Activated naive CD8-positive, alpha-beta T cell treated with anti-CD3 and anti-CD28 coated beads for 36 hours (primary cell): ENCODE measurements around the gene CIAO3. TPM values are rescaled to one million over a fixed set of nuclear protein-coding genes. Genes with fewer than 3 reads are reported as not detected.

Source experiments
- DNase-seq: peaks from one replicate; pipeline ENCODE4 v3.0.0; 2021
- H3K27ac Mint-ChIP-seq: one replicate; pipeline ENCODE4 v1.8.0; 2022; ENCODE audit warnings: mild to moderate bottlenecking, moderate library complexity, mixed read lengths
- H3K27me3 Mint-ChIP-seq: one replicate; pipeline ENCODE4 v1.8.0; 2022; ENCODE audit warnings: mild to moderate bottlenecking, mixed read lengths
- H3K36me3 Mint-ChIP-seq: one replicate; pipeline ENCODE4 v1.8.0; 2021; ENCODE audit warnings: mild to moderate bottlenecking, mixed read lengths
- H3K4me1 Mint-ChIP-seq: one replicate; pipeline ENCODE4 v1.8.0; 2021; ENCODE audit warnings: mixed read lengths
- H3K4me3 Mint-ChIP-seq: one replicate; pipeline ENCODE4 v1.8.0; 2022; ENCODE audit warnings: mild to moderate bottlenecking, moderate library complexity, mixed read lengths
- H3K9me3 Mint-ChIP-seq: one replicate; pipeline ENCODE4 v1.8.0; 2022; ENCODE audit warnings: mixed read lengths
- total RNA-seq, 2 experiments: library from RNA; stranded (reverse); gene quantifications; one replicate each; pipeline ENCODE4 v1.2.3, GENCODE V29; 2021

The CIAO3 gene
- total RNA-seq, 2 experiments from 2014 or later, result 18.3 to 19.8 TPM

DNA sequence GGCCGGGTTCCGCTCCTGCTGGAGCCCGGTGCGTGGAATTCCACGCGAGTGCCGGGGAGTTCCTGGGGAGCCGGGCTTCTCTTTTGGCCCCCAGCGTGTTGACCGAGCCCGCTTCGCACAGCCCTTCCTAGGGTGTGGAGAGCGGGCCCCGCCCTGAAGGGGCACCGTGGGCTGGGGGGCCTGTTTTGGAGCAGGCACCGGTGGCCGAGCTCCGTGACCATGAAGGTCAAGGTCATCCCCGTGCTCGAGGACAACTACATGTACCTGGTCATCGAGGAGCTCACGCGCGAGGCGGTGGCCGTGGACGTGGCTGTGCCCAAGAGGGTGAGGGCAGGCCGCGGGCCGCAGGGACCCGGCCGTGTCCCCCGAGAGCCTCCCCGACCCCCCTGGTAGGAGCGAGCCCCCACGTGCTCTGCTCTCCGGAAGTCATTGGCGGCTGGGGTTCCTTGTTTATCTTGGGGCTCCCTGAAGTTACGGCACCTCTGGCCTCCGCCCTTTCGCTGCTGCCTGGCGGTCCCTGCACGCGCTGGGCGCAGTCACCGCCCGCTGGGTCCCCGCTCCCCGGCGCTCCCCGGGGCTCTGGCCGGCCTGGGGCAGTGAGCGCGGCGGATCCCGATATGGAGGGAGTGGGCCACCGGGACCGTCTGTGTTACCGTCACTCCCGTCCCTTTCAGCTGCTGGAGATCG, 13.4 kb downstream of the CIAO3 start:
- peaks cover 3% of the 10 kb centered on the region for H3K4me1 Mint-ChIP-seq
- H3K27me3 Mint-ChIP-seq, result no peaks in the 10 kb centered on the region
- no peaks in the 10 kb centered on the region for H3K9me3 Mint-ChIP-seq
- DNase-seq, result peak; percentile 54
- H3K4me3 Mint-ChIP-seq, result peak overlapping the region; percentile 60
- no peaks in the 10 kb centered on the region for H3K36me3 Mint-ChIP-seq
- no peak overlapping the region for H3K27ac Mint-ChIP-seq

- no peaks in the 10 kb centered on the region for H3K36me3 Mint-ChIP-seq
- H3K27ac Mint-ChIP-seq, result peak within 1 kb of the TSS; percentile 58
- H3K27me3 Mint-ChIP-seq, result no peaks in the 10 kb centered on the region
- H3K9me3 Mint-ChIP-seq, result no peaks in the 10 kb centered on the region
- peaks cover 3% of the 10 kb centered on the region for H3K4me1 Mint-ChIP-seq
- peak within 1 kb of the TSS; percentile 64 for H3K4me3 Mint-ChIP-seq
- DNase-seq, result peak; percentile 67
These were observed 14.1 kb downstream of the CIAO3 start, which contains the start of the genes CCDC78 and HAGHL for GRCh38 chr16:726438-727290. CCDC78 (minus strand) TSS chr16:726443; CDS start chr16:726367, 76 bp downstream. HAGHL (plus strand) TSS chr16:727106; CDS start chr16:727510, 404 bp downstream.

DNA sequence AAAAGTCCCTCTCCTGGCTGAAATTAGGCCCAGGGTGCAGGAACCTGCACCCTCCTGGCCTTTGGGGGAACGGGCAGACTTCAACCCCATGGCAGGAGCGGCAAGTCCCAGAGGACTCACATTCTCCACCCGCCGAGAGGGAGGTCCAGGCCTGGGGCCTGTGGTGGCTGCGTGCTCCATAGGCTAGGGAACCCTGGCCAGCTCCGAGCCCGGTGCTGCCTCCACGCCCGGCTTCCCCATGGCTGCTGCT, 14.7 kb downstream of the CIAO3 start:
- Mint-ChIP-seq H3K36me3 (no peaks in the 10 kb centered on the region), H3K4me1 (peaks cover 3% of the 10 kb centered on the region), H3K27ac (no peak overlapping the region), H3K9me3 (no peaks in the 10 kb centered on the region), H3K4me3 (no peak overlapping the region), H3K27me3 (no peaks in the 10 kb centered on the region)
- no peak for DNase-seq

DNA sequence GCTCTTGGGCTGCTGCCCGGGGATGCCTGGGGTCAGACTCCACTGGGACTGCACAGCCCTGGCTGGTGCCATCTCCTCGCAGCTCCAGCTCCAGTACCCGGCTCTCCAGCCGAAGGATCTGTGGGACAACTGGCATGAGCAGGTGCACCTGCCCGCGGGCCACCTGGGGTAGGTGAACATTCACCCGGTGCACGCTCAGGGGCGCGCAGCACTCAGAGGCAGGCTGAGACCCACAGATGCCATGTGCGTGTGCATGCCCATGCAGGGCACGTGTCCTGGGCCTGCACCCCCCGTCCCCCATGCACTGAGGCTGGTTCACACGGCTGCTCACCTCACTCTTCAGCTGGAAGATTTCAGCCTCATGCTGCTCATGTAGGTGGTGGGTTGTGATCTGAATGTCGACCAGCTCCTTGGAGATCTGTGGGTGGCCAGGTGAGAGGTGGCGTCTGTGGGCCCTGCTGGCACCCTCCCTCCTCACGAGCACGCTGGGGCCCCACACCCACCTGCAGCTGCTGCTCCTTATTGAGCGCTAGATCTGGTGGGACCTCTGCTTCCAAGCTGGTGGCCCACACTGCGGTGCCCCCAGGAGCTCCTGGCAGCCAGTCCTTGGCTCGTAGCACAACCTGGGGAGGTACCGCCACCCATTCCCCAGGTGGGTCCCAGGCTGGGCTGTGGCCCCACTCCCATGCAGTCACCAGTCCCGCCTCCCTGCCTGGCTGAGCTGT, 15.2 kb downstream of the CIAO3 start:
- Mint-ChIP-seq H3K4me3 (no peak overlapping the region), H3K27me3 (no peaks in the 10 kb centered on the region), H3K27ac (no peak overlapping the region), H3K9me3 (no peaks in the 10 kb centered on the region), H3K36me3 (no peaks in the 10 kb centered on the region), H3K4me1 (peaks cover 4% of the 10 kb centered on the region)
- no peak for DNase-seq

- no peaks in the 10 kb centered on the region for H3K36me3 Mint-ChIP-seq
These were observed 15.8 kb downstream of the CIAO3 start for GRCh38 chr16:725041-725376.

DNA sequence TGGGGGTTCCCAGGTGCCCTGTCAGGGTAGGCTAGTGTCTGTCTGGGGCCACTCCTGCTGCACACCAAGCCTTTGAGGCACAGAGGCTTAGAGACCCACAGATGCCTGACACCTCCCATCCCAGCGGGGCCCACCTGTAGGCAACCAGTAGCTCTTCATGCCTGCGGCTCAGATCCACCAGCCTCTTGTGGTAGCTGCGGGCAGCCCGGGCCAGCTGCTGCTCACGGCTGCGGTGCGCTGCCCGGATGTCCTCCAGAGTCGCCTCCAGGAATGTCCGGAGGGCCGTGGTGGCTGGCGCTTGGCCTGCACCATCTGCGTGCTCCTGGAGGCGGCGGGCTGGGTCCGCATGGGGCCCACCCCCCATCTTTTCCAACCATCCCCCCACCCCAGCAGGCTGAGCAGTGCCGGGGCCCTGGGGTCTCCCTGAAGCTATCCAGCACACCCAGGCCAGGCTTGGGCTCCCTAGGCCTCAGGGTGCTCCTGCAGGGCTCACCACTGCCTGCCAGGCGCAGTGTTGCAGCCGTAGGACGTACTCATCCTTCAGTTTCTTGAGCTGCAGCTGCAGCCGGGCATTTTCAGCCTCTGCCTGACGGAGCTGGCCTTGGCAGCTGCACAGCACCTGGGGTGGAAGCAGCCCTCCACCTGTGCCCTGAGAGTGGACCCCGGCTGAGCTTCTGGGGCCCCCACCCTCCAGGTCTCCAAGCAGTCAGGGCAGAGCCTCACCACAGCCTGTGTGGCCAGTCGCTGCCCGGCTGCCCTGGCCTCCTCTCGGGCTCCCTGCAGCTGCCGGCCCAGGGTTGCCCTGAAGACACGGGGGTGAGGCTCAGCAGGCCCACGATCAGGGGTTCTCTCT, 16.4 kb downstream of the CIAO3 start:
- DNase-seq, result no peak
- peaks cover 9% of the 10 kb centered on the region for H3K4me1 Mint-ChIP-seq
- H3K4me3 Mint-ChIP-seq, result no peak overlapping the region
- H3K27me3 Mint-ChIP-seq, result no peaks in the 10 kb centered on the region
- H3K36me3 Mint-ChIP-seq, result no peaks in the 10 kb centered on the region
- H3K27ac Mint-ChIP-seq, result no peak overlapping the region
- no peaks in the 10 kb centered on the region for H3K9me3 Mint-ChIP-seq

More at GRCh38 chr16:725041-725376, 15.8 kb downstream of the CIAO3 start:
- no peaks in the 10 kb centered on the region for H3K27me3 Mint-ChIP-seq
- no peak for DNase-seq
- H3K27ac Mint-ChIP-seq, result no peak overlapping the region
- no peaks in the 10 kb centered on the region for H3K9me3 Mint-ChIP-seq
- H3K4me1 Mint-ChIP-seq, result peaks cover 8% of the 10 kb centered on the region
- no peak overlapping the region for H3K4me3 Mint-ChIP-seq

GRCh38 chr16:723695-724094, 17.1 kb downstream of the CIAO3 start:
- no peaks in the 10 kb centered on the region for H3K36me3 Mint-ChIP-seq
- H3K9me3 Mint-ChIP-seq, result no peaks in the 10 kb centered on the region
- no peak overlapping the region for H3K4me3 Mint-ChIP-seq
- H3K4me1 Mint-ChIP-seq, result peaks cover 16% of the 10 kb centered on the region
- no peak overlapping the region for H3K27ac Mint-ChIP-seq
- no peaks in the 10 kb centered on the region for H3K27me3 Mint-ChIP-seq
- no peak for DNase-seq

DNA sequence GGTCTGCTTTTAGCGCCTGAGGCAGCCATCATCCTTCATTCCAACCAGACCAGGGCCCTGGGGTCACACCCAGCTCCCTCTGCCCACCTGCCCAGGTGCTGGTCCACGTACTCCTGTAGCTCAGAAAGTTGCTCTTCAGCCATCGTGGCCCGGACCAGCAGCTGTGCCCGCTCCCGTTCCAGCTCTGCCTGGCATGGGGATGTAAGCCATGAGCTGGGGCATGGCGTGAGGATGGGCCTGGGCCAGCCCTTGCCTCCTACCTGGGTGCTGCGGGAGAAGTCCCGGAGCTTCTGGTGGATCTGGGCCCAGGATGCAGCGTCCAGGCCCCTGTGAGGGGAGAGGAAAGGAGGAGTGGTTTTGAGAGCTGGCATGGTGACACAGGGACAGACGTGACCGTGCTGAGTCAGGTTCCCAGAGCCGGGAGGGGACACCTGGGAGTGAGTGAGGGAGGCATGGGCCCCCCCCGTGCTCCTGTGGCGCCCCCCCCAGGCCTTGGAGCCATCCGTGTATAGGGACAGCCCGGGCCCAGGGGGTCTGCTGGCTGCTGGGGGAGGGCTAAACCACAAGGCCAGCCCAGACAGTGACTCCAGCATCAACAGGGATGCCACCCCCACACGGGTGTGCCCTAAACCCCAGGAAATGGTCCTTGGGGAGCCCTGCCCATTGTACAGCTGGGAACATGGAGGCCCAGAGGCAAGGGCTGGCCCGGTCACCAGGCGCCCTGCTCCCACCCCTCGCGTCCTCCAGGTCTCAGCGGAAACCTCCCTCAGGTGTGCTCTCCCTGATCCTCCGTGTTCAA, 17.8 kb downstream of the CIAO3 start:
- Mint-ChIP-seq H3K4me3 (peak overlapping the region; percentile 22), H3K9me3 (no peaks in the 10 kb centered on the region), H3K27me3 (no peaks in the 10 kb centered on the region), H3K4me1 (peaks cover 20% of the 10 kb centered on the region), H3K36me3 (no peaks in the 10 kb centered on the region), H3K27ac (no peak overlapping the region)
- no peak for DNase-seq

GRCh38 chr16:721765-722540, 18.8 kb downstream of the CIAO3 start:
- Mint-ChIP-seq H3K4me1 (peaks cover 20% of the 10 kb centered on the region), H3K4me3 (peak overlapping the region; percentile 60), H3K36me3 (no peaks in the 10 kb centered on the region), H3K27me3 (no peaks in the 10 kb centered on the region), H3K27ac (no peak overlapping the region), H3K9me3 (no peaks in the 10 kb centered on the region)
- peak; percentile 48 for DNase-seq

GRCh38 chr16:720990-721764, 19.6 kb downstream of the CIAO3 start, which contains the start of gene ANTKMT:
ANTKMT (plus strand) TSS chr16:721146; CDS start chr16:721275, 129 bp downstream.
- no peaks in the 10 kb centered on the region for H3K9me3 Mint-ChIP-seq
- H3K36me3 Mint-ChIP-seq, result no peaks in the 10 kb centered on the region
- DNase-seq, result peak; percentile 92
- peak within 1 kb of the TSS; percentile 87 for H3K4me3 Mint-ChIP-seq
- H3K4me1 Mint-ChIP-seq, result peaks cover 17% of the 10 kb centered on the region
- H3K27me3 Mint-ChIP-seq, result no peaks in the 10 kb centered on the region
- H3K27ac Mint-ChIP-seq, result peak within 1 kb of the TSS; percentile 84

DNA sequence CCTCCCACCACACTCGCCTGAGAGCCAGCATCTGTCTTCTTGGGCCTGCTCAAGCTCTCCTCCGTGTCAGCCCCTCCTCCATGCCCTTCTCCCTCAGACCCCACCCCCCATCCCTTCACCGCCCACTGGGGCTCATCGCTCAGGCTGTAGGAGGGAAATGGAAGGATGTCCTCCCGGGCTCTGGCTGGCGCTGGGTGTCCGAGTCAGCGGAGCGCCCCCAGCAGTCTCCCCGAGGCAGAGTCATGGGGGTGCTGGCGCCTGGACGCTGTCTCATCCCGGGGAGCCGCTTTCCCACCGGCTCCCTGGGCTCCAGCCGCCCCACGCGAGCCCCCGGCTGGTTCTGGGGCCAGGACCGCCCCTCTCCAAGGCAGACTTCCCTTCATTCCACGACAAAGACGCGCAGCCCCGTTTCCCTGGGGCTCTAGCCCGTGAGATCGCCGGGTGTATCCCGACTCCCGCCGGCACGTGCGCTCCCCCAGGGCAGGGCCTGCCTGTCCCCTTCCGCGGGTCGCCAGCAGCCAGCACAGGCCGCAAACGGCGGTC, 20.3 kb downstream of the CIAO3 start:
- Mint-ChIP-seq H3K4me3 (peak overlapping the region; percentile 87), H3K27ac (peak overlapping the region; percentile 84), H3K4me1 (peaks cover 17% of the 10 kb centered on the region)

GRCh38 chr16:719815-720446, 20.9 kb downstream of the CIAO3 start:
- Mint-ChIP-seq H3K4me1 (peaks cover 17% of the 10 kb centered on the region), H3K9me3 (no peaks in the 10 kb centered on the region), H3K27ac (peak overlapping the region; percentile 84), H3K27me3 (no peaks in the 10 kb centered on the region), H3K36me3 (no peaks in the 10 kb centered on the region), H3K4me3 (peak overlapping the region; percentile 87)
- peak; percentile 42 for DNase-seq

More for the DNA sequence above, 20.3 kb downstream of the CIAO3 start:
- DNase-seq, result peak; percentile 76
- no peaks in the 10 kb centered on the region for H3K9me3 Mint-ChIP-seq
- no peaks in the 10 kb centered on the region for H3K36me3 Mint-ChIP-seq
- H3K27me3 Mint-ChIP-seq, result no peaks in the 10 kb centered on the region
